Fibroblast of skin of right quadriceps (primary cell): ENCODE results near the gene MAPK8.

Experiments
- DNase-seq: peaks from one replicate; pipeline ENCODE4 v3.0.0-alpha.2; 2013

The MAPK8 gene

GRCh38 chr10:48423884-48424283 is 117.4 kb downstream of the MAPK8 start:
- DNase-seq = no peak

- no peak for DNase-seq
Observed at GRCh38 chr10:48428896-48429295, 122.4 kb downstream of the MAPK8 start.

GRCh38 chr10:48429309-48429708 is 122.8 kb downstream of the MAPK8 start:
- no peak for DNase-seq

- DNase-seq = no peak
Observed at GRCh38 chr10:48430402-48430993, 124.0 kb downstream of the MAPK8 start.

GRCh38 chr10:48431871-48432270 is 125.4 kb downstream of the MAPK8 start:
- DNase-seq = no peak

- DNase-seq = no peak
Observed at GRCh38 chr10:48437546-48437945, 131.1 kb downstream of the MAPK8 start.

GRCh38 chr10:48439031-48439430 is 132.6 kb downstream of the MAPK8 start:
- DNase-seq = peak; percentile 76

- peak; percentile 29 for DNase-seq
Observed at GRCh38 chr10:48439581-48440041, 133.1 kb downstream of the MAPK8 start.

GRCh38 chr10:48440771-48441170 is 134.3 kb downstream of the MAPK8 start:
- DNase-seq = no peak

- DNase-seq = no peak
Observed at GRCh38 chr10:48442090-48442808, 135.8 kb downstream of the MAPK8 start.

GRCh38 chr10:48442809-48443177 is 136.3 kb downstream of the MAPK8 start:
- DNase-seq = no peak

- DNase-seq = peak; percentile 25
Observed at GRCh38 chr10:48444266-48444665, 137.8 kb downstream of the MAPK8 start.

GRCh38 chr10:48444861-48445841 is 138.7 kb downstream of the MAPK8 start:
- DNase-seq = no peak

- DNase-seq = no peak
Observed at GRCh38 chr10:48445932-48446331, 139.5 kb downstream of the MAPK8 start.

- DNase-seq = no peak
Observed at GRCh38 chr10:48446785-48447184, 140.3 kb downstream of the MAPK8 start.

- DNase-seq = no peak
Observed at GRCh38 chr10:48447356-48448215, 141.1 kb downstream of the MAPK8 start.

GRCh38 chr10:48448796-48449195 is 142.3 kb downstream of the MAPK8 start:
- DNase-seq = peak; percentile 31

GRCh38 chr10:48449501-48450232 is 143.2 kb downstream of the MAPK8 start:
- DNase-seq = no peak

GRCh38 chr10:48450233-48450740 is 143.8 kb downstream of the MAPK8 start:
- DNase-seq = no peak

- DNase-seq = no peak
Observed at GRCh38 chr10:48450741-48451466, 144.4 kb downstream of the MAPK8 start.
